ENCODE results near the gene EYS. TPM values are rescaled to one million over a fixed set of nuclear protein-coding genes. Genes with fewer than 3 reads are reported as not detected.

The EYS gene
- total RNA-seq, 1 donor from 2014 or later = 0.08 TPM

DNA sequence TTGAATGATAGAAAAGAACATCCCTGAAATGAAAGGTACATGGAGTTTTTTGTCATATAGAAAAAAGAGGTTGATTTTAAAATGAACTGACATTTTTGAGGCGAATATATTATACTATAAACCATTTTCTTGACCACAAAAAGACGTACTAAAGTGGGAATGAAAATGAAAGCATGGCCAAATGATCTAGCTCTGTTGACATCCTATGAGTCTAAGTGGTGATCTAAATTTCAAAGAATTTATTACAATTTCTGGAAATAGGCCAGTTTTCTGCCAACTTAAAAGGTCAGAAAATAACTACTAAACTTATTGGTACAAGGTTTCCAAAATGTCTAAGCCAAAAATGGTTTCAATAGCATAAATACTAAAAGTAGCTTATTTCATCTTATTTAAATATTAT is 536.8 kb downstream of the EYS start:
- intact Hi-C loops (cut with micrococcal nuclease) = no loop called here
- Histone ChIP-seq H3K4me3 (no peak overlapping the region), H3K9me3 (replicated peaks) (no peaks in the 10 kb centered on the region), H3K4me1 (no peaks in the 10 kb centered on the region), H3K27ac (replicated peaks) (no peak overlapping the region), H3K27me3 (ENCODE audit: low read depth) (no peaks in the 10 kb centered on the region), H3K36me3 (no peaks in the 10 kb centered on the region)
- DNase-seq = no peak
- TF ChIP-seq CTCF (IDR thresholded peaks at IDR 0.05; ENCODE audit: borderline replicate concordance) = no peak

DNA sequence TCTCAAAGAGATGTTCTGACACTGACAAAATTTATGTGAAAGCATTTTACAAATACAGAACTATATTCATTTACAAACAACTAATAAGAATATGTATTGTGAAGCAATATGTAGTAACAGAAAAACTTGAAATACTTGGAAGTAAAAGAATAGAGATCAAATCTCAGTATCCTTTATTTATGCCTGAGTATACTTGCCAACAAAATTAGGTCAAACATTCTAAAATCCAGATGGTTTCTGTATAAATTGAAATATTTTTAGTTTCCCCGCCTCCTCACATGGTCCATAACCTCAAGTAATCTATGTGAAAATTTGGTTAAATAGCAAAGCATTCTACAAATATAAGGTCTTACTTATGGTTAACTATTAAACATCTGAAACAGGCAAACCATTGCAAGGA is 545.4 kb downstream of the EYS start:
- H3K4me3 ChIP-seq = no peak overlapping the region
- H3K4me1 ChIP-seq = no peaks in the 10 kb centered on the region
- DNase-seq = no peak
- H3K36me3 ChIP-seq = no peaks in the 10 kb centered on the region
- H3K27me3 ChIP-seq (ENCODE audit: low read depth) = no peaks in the 10 kb centered on the region
- H3K9me3 ChIP-seq (replicated peaks) = no peaks in the 10 kb centered on the region
- no peak overlapping the region for H3K27ac ChIP-seq (replicated peaks)
- intact Hi-C loops (cut with micrococcal nuclease) = no loop called here
- no peak for TF ChIP-seq CTCF (IDR thresholded peaks at IDR 0.05; ENCODE audit: borderline replicate concordance)

DNA sequence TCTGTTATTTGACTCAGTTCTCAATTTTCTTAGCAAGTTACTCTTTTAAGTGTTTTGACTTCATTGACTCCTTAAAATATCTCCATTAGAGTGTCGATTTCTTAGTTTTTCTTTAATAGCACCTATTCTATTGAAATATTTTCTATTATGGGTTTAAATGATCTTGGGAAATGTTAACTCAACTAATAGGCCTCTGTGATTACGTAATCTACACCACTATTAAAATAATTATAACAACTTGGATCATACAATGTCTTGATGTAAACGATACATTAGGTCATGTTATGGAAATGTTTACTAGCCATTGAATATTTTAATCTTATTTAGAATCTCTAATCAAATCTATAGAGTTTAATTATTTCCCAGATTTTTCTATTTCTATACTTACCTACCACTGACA is 550.0 kb downstream of the EYS start:
- no peak overlapping the region for H3K4me3 ChIP-seq
- H3K36me3 ChIP-seq = no peaks in the 10 kb centered on the region
- H3K27ac ChIP-seq (replicated peaks) = no peak overlapping the region
- no peak for TF ChIP-seq CTCF (IDR thresholded peaks at IDR 0.05; ENCODE audit: borderline replicate concordance)
- H3K27me3 ChIP-seq (ENCODE audit: low read depth) = no peaks in the 10 kb centered on the region
- DNase-seq = no peak
- H3K9me3 ChIP-seq (replicated peaks) = no peaks in the 10 kb centered on the region
- intact Hi-C loops (cut with micrococcal nuclease) = no loop called here
- H3K4me1 ChIP-seq = no peaks in the 10 kb centered on the region

DNA sequence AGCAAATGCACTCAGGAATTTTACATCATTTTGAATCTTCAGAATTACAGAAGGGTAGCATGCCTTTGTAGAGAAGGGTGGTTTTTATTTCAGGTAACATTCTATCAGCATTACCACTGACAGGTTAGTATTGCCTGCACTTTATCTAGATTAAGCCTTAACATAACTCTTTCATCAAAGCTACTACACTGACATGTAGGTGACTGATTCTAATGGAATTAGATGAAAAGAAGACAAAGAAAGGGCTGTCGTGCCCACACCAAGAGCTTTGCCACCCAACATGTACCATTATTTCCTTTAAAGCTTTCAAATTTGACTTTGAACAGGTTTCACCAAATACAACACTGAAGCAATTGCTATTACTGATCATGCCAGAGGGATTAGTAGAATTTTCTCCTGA is 551.9 kb downstream of the EYS start:
- Histone ChIP-seq H3K4me3 (no peak overlapping the region), H3K27me3 (ENCODE audit: low read depth) (no peaks in the 10 kb centered on the region), H3K9me3 (replicated peaks) (no peaks in the 10 kb centered on the region), H3K4me1 (no peaks in the 10 kb centered on the region), H3K27ac (replicated peaks) (no peak overlapping the region), H3K36me3 (no peaks in the 10 kb centered on the region)
- TF ChIP-seq CTCF (IDR thresholded peaks at IDR 0.05; ENCODE audit: borderline replicate concordance) = no peak
- DNase-seq = no peak
- intact Hi-C loops (cut with micrococcal nuclease) = no loop called here

DNA sequence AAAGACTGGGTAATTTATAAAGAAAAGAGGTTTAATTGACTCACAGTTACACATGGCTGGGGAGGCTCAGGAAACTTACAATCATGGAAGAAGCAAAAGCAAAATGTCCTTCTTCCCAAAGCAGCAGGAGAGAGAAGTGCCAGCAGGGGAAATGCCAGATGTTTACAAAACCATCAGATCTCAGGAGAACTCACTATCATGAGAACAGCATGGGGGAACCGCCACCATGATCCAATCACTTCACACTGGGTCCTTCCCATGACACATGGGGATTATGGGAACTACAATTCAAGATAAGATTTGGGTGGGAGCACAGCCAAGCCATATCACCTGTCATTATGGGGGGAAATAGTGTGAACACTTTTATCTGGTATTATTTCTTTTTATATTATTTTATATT is 557.2 kb downstream of the EYS start:
- no peak for TF ChIP-seq CTCF (IDR thresholded peaks at IDR 0.05; ENCODE audit: borderline replicate concordance)
- Histone ChIP-seq H3K9me3 (replicated peaks) (no peaks in the 10 kb centered on the region), H3K27me3 (ENCODE audit: low read depth) (no peaks in the 10 kb centered on the region), H3K36me3 (no peaks in the 10 kb centered on the region), H3K4me1 (no peaks in the 10 kb centered on the region), H3K27ac (replicated peaks) (no peak overlapping the region), H3K4me3 (no peak overlapping the region)
- no peak for DNase-seq
- intact Hi-C loops (cut with micrococcal nuclease) = no loop called here

GRCh38 chr6:65148839-65149238 is 558.2 kb downstream of the EYS start:
- Histone ChIP-seq H3K27me3 (ENCODE audit: low read depth) (no peaks in the 10 kb centered on the region), H3K4me1 (no peaks in the 10 kb centered on the region), H3K27ac (replicated peaks) (no peak overlapping the region), H3K9me3 (replicated peaks) (no peaks in the 10 kb centered on the region), H3K36me3 (no peaks in the 10 kb centered on the region), H3K4me3 (no peak overlapping the region)
- no peak for TF ChIP-seq CTCF (IDR thresholded peaks at IDR 0.05; ENCODE audit: borderline replicate concordance)
- intact Hi-C loops (cut with micrococcal nuclease) = no loop called here
- no peak for DNase-seq

All from left ventricle myocardium inferior (tissue), 1 donor.